GM18511 (cell line): Measurements from ENCODE around the gene ANKDD1B.
"Not testable (repeated sequence)": the region's sequence is repeated elsewhere in the genome, so short reads cannot be mapped to it uniquely, and the experiment has no call there.

Experiments used
- ATAC-seq: cut with Tn5 transposase; IDR thresholded peaks from one replicate; pipeline ENCODE4 v1.9.1; 2021; ENCODE audit warnings: mild to moderate bottlenecking, moderate library complexity; ENCODE audit not compliant: unreplicated experiment

ANKDD1B gene

DNA sequence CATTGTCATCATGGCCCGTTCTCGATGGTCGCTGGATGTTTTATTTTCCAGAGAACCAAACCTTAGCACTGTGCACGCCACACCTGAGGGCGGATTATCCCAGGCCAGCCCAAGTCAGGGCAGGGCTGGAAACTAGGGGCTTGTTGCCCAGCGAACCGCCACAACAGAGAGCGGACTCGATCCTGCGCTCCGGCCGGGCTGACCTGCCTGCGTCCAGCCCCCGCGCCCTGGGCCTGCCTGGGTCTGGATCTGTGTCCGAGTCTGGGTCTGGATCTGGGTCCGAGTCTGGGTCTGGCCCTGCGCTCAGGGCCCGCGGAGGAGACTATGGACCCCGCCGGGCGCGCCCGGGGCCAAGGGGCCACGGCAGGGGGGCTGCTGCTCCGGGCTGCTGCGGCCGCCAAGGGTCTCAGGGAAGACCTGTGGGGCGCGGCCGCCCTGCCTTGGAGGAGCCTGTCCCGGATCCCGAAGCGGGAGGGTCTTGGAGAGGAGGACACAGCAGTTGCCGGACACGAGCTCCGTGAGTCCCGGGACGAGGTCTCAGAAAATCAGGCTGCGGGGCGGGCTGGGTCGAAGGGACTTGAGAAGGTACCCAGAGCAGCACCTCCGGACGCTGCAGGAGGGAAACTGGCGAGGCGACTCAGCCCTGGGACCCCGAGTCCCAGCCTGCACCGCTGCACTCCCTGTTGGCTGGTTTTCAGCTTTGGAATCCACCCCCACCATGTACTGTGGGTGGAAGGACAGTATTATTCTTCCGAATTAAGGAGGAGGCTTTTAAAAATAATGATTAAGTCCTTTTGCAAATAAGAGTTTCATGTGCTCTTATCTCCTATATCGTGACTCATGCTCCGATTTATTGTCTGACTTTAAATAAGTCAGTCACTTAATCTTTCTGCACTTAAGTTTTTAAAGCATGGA is at the start of gene ANKDD1B:
ANKDD1B (plus strand) TSS at position 143 of the 915 bp plus-strand sequence; CDS start at position 325, 182 bp downstream.
- ATAC-seq, result no peak

- ATAC-seq, result not testable (repeated sequence)
Observed at GRCh38 chr5:75565991-75566709, 45.1 kb upstream of the ANKDD1B start.

DNA sequence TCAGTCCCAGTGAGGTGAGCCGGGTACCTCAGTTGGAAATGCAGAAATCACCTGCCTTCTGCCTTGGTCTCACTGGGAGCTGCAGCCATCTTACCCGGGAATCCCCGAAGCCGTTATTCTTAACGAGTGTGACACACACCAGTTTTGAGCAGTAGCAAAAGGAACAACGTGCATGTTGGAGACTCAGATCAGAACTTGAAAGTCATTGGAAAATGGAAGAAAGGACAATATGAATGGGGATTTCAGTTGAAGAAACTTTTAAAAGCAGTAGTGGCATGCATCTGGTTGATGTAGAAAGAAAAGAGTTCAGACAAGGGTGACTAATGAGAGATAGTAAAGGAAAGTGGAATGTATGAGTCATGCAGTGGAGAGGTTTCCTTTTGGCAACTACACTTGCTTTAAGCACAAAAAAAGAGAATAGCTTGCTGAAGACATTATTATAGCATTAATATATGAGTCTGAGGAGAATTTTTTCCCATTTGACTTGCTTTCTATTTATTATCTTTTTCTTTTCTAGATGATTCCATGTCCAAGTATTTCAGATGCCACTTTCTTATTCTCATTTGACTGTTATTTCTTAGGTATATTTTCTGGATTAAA is 44.4 kb upstream of the ANKDD1B start:
- ATAC-seq, result peak; percentile 85

GRCh38 chr5:75567710-75568109 is 43.5 kb upstream of the ANKDD1B start:
- peak; percentile 57 for ATAC-seq

- peak; percentile 45 for ATAC-seq
Observed at GRCh38 chr5:75568202-75568601, 43.1 kb upstream of the ANKDD1B start.

- ATAC-seq, result no peak
Observed at GRCh38 chr5:75571547-75571946, 39.7 kb upstream of the ANKDD1B start.

GRCh38 chr5:75574791-75575190 is 36.5 kb upstream of the ANKDD1B start:
- ATAC-seq, result peak; percentile 29

GRCh38 chr5:75578280-75578679 is 33.0 kb upstream of the ANKDD1B start:
- ATAC-seq, result not testable (repeated sequence)

DNA sequence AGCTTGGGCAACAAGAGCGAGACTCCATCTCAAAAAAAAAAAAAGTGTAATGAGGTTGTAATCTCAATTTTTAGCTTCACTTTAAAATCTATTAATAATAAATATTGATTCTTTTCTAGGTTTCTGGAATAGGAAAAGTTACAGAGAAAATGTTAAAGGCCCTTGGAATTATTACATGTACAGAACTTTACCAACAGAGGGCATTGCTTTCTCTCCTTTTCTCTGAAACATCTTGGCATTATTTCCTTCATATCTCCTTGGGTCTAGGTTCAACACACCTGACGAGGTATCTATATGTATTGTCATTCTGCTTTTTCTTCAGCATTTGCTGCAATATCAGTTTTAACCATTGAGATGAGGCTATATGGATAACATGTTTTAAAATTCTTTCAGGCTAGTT is 26.6 kb upstream of the ANKDD1B start:
- no peak for ATAC-seq

DNA sequence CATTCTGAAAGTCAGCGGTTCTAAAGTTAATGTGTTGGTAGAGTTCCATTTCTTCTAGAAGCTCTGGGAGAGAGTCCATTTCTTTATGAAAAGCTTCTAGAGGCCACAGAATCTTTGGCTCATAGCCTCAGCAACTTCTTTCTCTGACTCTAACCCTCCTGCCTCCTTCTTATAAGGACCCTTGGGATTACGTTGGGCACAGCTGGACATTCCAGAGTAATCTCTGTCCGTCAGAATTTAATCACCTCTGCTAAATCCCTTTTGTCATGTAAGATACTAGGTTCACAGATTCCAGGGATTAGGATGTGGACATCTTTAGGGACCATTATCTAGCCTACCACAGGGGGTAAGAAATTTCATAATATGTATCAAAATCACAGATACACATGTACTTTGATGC is 22.6 kb upstream of the ANKDD1B start:
- ATAC-seq, result no peak

- ATAC-seq, result no peak
Observed at GRCh38 chr5:75600535-75600934, 10.7 kb upstream of the ANKDD1B start.

DNA sequence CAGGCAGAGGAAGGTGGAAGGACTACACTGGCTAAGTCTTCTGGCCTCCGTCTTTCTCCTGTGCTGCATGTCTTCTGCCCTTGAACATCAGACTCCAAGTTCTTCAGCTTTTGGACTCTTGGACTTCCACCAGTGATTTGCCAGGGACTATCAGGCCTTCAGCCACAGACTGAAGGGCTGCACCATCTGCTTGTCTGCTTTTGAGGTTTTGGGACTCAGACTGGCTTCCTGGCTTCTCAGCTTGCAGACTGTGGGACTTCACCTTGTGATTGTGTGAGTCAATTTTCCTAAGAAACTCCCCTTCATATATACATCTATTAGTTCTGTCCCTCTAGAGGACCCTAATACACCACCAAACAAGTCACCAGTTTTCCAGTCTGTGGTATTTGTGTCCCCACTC is 9.7 kb upstream of the ANKDD1B start:
- ATAC-seq, result no peak

DNA sequence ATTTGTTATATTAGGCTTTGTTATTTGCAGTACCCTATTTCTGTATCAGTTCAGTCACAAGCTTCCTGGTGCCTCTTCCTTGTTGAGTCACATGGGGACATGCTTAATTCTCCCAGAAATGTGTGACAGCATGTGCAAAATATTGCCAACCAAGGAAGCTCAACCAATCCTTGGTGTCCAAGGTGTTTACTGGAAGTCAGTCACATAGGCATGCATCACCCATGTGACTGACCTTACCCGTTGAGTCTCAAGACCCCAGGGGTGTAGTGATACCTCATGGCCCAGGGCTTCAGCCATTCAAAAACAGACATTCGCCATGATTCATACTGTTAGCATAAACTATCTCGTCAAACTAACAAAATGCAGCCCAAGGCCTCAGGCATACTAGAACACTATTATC is 9.3 kb upstream of the ANKDD1B start:
- no peak for ATAC-seq

DNA sequence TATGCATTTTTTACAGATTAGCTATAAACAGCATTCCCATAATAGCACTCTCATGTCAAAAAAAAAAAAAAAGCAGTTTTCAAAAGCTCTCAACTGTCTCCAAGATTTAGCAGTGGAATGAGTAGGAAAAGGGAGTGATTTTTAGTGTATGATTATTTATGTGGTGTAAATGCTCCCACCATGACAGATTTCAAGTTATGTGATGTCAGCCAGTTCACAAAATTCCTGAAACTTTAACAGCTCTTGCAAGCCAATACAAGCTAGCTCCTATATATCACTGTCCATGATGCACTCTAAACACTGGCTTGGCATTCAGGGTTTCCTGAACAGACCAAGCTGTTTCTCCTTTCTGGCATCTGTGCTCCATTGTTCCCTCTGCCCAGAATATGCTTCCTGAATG is 7.9 kb upstream of the ANKDD1B start:
- no peak for ATAC-seq

GRCh38 chr5:75603821-75604220 is 7.4 kb upstream of the ANKDD1B start:
- no peak for ATAC-seq

GRCh38 chr5:75607341-75607740 is 3.9 kb upstream of the ANKDD1B start:
- not testable (repeated sequence) for ATAC-seq

- ATAC-seq, result no peak
Observed at GRCh38 chr5:75608870-75609269, 2.4 kb upstream of the ANKDD1B start.

GRCh38 chr5:75610201-75610600 is 1.1 kb upstream of the ANKDD1B start:
- no peak for ATAC-seq

DNA sequence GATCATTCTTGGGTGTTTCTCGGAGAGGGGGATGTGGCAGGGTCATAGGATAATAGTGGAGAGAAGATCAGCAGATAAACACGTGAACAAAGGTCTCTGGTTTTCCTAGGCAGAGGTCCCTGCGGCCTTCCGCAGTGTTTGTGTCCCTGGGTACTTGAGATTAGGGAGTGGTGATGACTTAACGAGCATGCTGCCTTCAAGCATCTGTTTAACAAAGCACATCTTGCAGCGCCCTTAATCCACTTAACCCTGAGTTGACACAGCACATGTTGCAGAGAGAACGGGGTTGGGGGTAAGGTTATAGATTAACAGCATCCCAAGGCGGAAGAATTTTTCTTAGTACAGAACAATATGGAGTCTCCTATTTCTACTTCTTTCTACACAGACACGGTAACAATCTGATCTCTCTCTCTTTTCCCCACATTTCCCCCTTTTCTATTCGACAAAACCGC is 368 bp upstream of the ANKDD1B start:
- not testable (repeated sequence) for ATAC-seq

- no peak for ATAC-seq
Observed at GRCh38 chr5:75612226-75612569, 945 bp downstream of the ANKDD1B start.

DNA sequence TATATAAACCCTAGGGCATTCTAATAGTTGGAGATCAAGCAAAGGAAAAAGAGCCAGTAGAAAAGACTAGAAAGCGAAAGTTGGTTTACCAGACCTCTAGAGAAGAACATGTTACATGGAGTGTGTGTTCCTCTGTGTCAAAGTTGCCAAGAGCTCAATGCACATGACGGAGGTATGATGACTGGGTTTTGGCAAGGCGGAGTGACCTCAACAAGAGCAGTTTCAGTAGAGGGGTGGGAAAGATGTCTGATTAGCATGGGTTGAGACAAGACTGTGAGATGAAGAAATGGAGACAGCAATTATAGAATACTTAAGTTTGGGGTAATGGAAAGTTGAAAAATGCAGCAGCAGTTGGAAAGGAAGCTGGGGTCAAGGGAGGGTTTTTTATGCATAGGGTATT is 1.6 kb downstream of the ANKDD1B start:
- no peak for ATAC-seq

- ATAC-seq, result no peak
Observed at GRCh38 chr5:75614176-75614575, 2.9 kb downstream of the ANKDD1B start.
